ENCODE data around the gene RAPGEF5.

DNA sequence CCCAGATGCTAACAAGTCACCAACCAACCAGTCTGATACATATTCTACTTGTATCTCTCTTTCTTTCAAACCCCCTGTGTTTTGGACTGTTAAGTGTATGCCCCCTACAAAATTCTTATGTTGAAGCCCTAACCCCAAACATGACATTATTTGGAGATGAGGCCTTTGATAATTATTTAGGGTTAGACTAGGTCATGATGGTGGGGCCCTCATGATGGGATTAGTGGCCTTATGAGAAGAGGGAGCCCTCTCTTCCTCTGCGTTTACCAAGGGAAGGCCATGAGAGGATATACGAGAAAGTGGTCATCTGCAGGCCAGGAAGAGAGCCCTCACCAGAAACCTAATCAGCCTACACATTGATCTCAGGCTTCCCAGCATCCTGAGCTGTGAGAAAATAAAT is 2.5 kb downstream of the RAPGEF5 start:
- TF ChIP-seq POLR2A (IDR thresholded peaks at IDR 0.05) = no peak
- TF ChIP-seq, protein P1, sequence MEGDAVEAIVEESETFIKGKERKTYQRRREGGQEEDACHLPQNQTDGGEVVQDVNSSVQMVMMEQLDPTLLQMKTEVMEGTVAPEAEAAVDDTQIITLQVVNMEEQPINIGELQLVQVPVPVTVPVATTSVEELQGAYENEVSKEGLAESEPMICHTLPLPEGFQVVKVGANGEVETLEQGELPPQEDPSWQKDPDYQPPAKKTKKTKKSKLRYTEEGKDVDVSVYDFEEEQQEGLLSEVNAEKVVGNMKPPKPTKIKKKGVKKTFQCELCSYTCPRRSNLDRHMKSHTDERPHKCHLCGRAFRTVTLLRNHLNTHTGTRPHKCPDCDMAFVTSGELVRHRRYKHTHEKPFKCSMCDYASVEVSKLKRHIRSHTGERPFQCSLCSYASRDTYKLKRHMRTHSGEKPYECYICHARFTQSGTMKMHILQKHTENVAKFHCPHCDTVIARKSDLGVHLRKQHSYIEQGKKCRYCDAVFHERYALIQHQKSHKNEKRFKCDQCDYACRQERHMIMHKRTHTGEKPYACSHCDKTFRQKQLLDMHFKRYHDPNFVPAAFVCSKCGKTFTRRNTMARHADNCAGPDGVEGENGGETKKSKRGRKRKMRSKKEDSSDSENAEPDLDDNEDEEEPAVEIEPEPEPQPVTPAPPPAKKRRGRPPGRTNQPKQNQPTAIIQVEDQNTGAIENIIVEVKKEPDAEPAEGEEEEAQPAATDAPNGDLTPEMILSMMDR (IDR thresholded peaks at IDR 0.05) = no peak

All from thyroid gland (tissue), 4 donors.